PC-9 (cell line): ENCODE data around the gene TNFRSF8. TPM values are rescaled to one million over a fixed set of nuclear protein-coding genes. Genes with fewer than 3 reads are reported as not detected.

Experiments used
- BruUV-seq: library from RNA; stranded (reverse); fragments of 400-500 nt; replicated peaks from 2 replicates; lab custom pipeline; 2021; lab: Mats Ljungman, UMichigan
- CTCF ChIA-PET: fragments of 300-600 bp; sonication (Branson Sonifier 250); formaldehyde crosslinking; loops from one replicate; lab custom pipeline; 2022; ENCODE audit warnings: antibody characterized with exemption; lab: Charles Lee
- POLR2A ChIA-PET: fragments of 300-600 bp; sonication (Branson Sonifier 250); formaldehyde crosslinking; loops from one replicate; lab custom pipeline; 2022; ENCODE audit warnings: antibody characterized with exemption; ENCODE audit not compliant: unreplicated experiment; lab: Charles Lee
- DNase-seq, 2 experiments: peaks; one replicate each; pipeline versions ENCODE4 v3.0.0 to v3.0.0-alpha.2; 2015 to 2022; ENCODE audit warnings: mixed read lengths in 1 of 2
- H2AFZ ChIP-seq: fragments of 200-600 bp; sonication (generic); 2 replicates; pipeline ENCODE4 v1.8.1; 2017; ENCODE audit warnings: antibody characterized with exemption
- H3F3A ChIP-seq: fragments of 200-600 bp; sonication (generic); 2 replicates; pipeline ENCODE4 v1.8.1; 2017; ENCODE audit warnings: antibody characterized with exemption, mild to moderate bottlenecking, low read depth; ENCODE audit not compliant: insufficient read depth
- H3K27ac ChIP-seq: fragments of 200-600 bp; sonication (generic); 2 replicates; pipeline ENCODE4 v1.6.1; 2016; ENCODE audit warnings: mixed run types
- H3K27me3 ChIP-seq: fragments of 200-600 bp; sonication (generic); 2 replicates; pipeline ENCODE4 v1.6.1; 2016; ENCODE audit warnings: low read depth, mixed run types; ENCODE audit not compliant: insufficient read depth
- H3K36me3 ChIP-seq: fragments of 200-600 bp; sonication (generic); 2 replicates; pipeline ENCODE4 v1.6.1; 2016; ENCODE audit warnings: low read depth, mixed run types
- H3K4me1 ChIP-seq: fragments of 200-600 bp; sonication (generic); replicated peaks from 2 replicates; pipeline ENCODE4 v1.6.1; 2016; ENCODE audit warnings: mixed run types; ENCODE audit not compliant: insufficient read depth
- H3K4me2 ChIP-seq: fragments of 200-600 bp; sonication (generic); 2 replicates; pipeline ENCODE4 v1.6.1; 2017; ENCODE audit warnings: mixed run types
- H3K4me3 ChIP-seq: fragments of 200-600 bp; sonication (generic); 2 replicates; pipeline ENCODE4 v1.6.1; 2016; ENCODE audit warnings: mixed run types
- H3K79me2 ChIP-seq: fragments of 200-600 bp; sonication (generic); 2 replicates; pipeline ENCODE4 v1.6.1; 2017; ENCODE audit warnings: low read depth, mixed run types
- H3K9me2 ChIP-seq: fragments of 200-600 bp; sonication (generic); 2 replicates; pipeline ENCODE4 v1.8.1; 2017; ENCODE audit warnings: mild to moderate bottlenecking; ENCODE audit not compliant: insufficient read depth
- H3K9me3 ChIP-seq: fragments of 200-600 bp; sonication (generic); 2 replicates; pipeline ENCODE4 v1.8.1; 2016; ENCODE audit warnings: low read depth; ENCODE audit not compliant: insufficient read depth
- H4K20me1 ChIP-seq: fragments of 200-600 bp; sonication (generic); 2 replicates; pipeline ENCODE4 v1.8.1; 2017; ENCODE audit not compliant: insufficient read depth
- EZH2 ChIP-seq: fragments of 200-600 bp; sonication (generic); IDR thresholded peaks from 2 replicates; pipeline ENCODE4 v1.8.0; 2017; ENCODE audit warnings: antibody characterized with exemption, low read depth
- intact Hi-C: fragments of 100-400 bp; cut with micrococcal nuclease; formaldehyde crosslinking; loops from one replicate; pipeline ENCODE4 v1.10.0; 2022; ENCODE audit not compliant: unreplicated experiment
- total RNA-seq: library from RNA; stranded (reverse); gene quantifications from 2 replicates; pipeline ENCODE4 v1.2.3, GENCODE V29; 2021
- TF ChIP-seq, protein P1 (sequence below): fragments of 200-600 bp; sonication (generic); conservative IDR thresholded peaks from 2 replicates; pipeline ENCODE4 v1.6.1; 2017; ENCODE audit warnings: mixed run types, antibody characterized with exemption, mild to moderate bottlenecking, moderate library complexity

Gene TNFRSF8
- total RNA-seq, 1 experiment from 2014 or later = not detected

DNA sequence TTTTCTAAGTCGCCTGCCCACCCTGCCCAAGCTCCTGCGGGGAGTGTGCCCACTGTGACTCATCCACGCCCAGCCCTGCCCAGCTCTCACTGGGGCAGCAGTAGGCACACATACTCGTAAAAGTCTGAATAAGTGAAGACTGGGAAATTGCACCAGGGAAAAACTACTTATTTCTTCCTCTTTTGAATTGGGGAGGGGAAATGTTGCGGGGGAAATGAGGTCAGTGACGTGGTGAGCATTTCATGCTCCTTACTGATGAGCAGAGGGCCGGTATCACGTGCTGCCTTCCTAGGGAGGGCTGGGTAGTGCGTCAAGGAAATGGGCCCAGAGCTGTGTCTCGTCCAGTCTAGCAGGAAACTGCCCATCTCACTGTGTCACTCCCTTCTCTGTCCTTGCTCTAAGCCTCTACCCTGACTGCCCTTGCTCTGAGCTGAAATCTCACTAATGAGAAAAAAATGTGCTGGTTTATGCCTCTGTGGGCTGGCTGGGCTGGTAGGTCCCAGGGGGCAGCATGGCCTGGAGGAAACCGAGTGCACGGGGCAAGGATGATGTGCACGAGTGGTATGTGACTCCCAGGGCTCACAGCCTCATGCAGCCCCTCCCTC lies 90.2 kb downstream of the TNFRSF8 start:
- Histone ChIP-seq H3K79me2 (no peaks in the 10 kb centered on the region), H3F3A (peaks cover 8% of the 10 kb centered on the region; the same call in 1 of the 2 replicates), H4K20me1 (no peaks in the 10 kb centered on the region), H3K27ac (no peak overlapping the region), H3K9me3 (no peaks in the 10 kb centered on the region), H3K4me1 (peaks cover 32% of the 10 kb centered on the region), H3K4me2 (peak overlapping the region; percentile 24; the same call in 1 of the 2 replicates), H3K4me3 (no peak overlapping the region), H3K36me3 (no peaks in the 10 kb centered on the region), H3K9me2 (no peaks in the 10 kb centered on the region), H3K27me3 (no peaks in the 10 kb centered on the region), H2AFZ (no peak overlapping the region)
- BruUV-seq = no TSS peak
- intact Hi-C loops = no loop called here
- DNase-seq = no peak
- ChIA-PET CTCF (no interaction called here), POLR2A (no interaction called here)
- TF ChIP-seq EZH2 = no peak
- TF ChIP-seq, protein P1, sequence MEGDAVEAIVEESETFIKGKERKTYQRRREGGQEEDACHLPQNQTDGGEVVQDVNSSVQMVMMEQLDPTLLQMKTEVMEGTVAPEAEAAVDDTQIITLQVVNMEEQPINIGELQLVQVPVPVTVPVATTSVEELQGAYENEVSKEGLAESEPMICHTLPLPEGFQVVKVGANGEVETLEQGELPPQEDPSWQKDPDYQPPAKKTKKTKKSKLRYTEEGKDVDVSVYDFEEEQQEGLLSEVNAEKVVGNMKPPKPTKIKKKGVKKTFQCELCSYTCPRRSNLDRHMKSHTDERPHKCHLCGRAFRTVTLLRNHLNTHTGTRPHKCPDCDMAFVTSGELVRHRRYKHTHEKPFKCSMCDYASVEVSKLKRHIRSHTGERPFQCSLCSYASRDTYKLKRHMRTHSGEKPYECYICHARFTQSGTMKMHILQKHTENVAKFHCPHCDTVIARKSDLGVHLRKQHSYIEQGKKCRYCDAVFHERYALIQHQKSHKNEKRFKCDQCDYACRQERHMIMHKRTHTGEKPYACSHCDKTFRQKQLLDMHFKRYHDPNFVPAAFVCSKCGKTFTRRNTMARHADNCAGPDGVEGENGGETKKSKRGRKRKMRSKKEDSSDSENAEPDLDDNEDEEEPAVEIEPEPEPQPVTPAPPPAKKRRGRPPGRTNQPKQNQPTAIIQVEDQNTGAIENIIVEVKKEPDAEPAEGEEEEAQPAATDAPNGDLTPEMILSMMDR = no peak

DNA sequence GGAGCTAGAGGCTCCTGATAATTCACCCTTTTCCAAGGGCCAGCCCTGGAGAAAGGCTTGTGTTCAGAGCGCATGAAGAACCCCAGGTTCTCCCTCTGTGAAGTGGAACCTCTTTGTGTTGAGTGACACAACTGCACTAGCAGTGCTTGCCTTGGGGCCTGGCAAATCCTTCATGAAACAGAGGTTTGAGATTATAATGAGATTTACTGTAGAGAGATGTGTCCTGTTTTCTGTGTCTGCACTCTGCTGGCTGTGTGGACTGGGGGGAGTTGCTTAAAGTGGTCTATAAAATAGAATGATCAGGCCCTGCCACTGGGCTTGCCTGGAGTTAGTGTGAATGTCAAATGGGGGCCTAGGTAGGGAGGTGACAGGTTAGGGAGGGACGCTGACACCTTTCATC lies 92.2 kb downstream of the TNFRSF8 start:
- Histone ChIP-seq H4K20me1 (no peaks in the 10 kb centered on the region), H3K4me3 (no peak overlapping the region), H3K4me2 (no peak overlapping the region), H2AFZ (no peak overlapping the region), H3K79me2 (no peaks in the 10 kb centered on the region), H3K27ac (no peak overlapping the region), H3K36me3 (no peaks in the 10 kb centered on the region), H3K9me3 (no peaks in the 10 kb centered on the region), H3K27me3 (no peaks in the 10 kb centered on the region), H3K4me1 (peaks cover 46% of the 10 kb centered on the region), H3F3A (peaks cover 20% of the 10 kb centered on the region), H3K9me2 (no peaks in the 10 kb centered on the region)
- CTCF ChIA-PET = no interaction called here
- TF ChIP-seq, protein P1 = no peak
- no peak for TF ChIP-seq EZH2
- POLR2A ChIA-PET = no interaction called here
- intact Hi-C loops = no loop called here
- DNase-seq = no peak
- BruUV-seq = no TSS peak

DNA sequence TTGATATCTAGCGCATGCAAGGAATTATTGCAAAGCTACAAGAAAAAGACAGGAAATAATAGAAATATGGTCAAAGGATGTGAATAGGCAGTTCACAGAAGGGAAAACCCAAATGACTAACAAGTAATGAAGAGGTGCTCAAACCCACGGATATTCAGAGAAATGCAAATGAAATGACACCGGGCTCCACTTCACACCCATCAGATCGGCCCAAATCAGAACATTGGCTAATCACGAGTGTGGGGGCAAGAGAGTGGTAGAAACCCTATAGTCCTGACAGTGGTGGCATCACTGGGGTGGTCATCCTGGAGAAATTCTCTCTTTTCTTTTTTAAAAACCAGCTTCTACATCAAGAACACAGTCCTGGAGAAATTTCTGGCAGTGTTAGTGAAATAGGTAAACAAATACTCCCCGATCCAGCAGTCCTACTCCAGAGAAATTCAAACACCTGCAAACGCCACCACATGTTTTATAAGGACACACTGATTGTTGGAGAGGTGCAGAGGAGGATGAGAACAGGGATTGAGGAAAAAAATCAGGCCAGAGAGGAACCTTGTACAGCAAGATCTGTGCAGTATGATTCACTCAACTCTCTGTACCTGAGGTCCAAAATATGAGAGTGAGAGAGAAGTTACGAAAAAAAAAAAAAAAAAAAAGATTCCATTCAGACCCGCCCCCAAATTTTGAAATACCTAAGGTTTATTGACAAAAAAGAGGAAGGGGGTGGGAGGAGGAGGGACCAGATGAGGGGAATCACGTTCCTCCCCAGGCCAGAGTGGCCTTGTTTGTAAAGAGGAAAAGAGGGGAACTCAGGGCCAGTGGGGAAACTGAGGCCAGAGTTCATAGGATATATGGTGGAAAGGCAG lies 94.5 kb downstream of the TNFRSF8 start:
- POLR2A ChIA-PET = no interaction called here
- peak in 1 of 2 experiments; percentile 72 for DNase-seq
- peaks cover 68% of the 10 kb centered on the region for H3K4me1 ChIP-seq

More for the DNA sequence above, 94.5 kb downstream of the TNFRSF8 start:
- Histone ChIP-seq H3K27me3 (no peaks in the 10 kb centered on the region), H3K4me3 (no peak overlapping the region), H2AFZ (no peak overlapping the region), H3K79me2 (no peaks in the 10 kb centered on the region), H3K27ac (peak overlapping the region; percentile 49), H3K36me3 (no peaks in the 10 kb centered on the region), H4K20me1 (no peaks in the 10 kb centered on the region), H3K9me3 (no peaks in the 10 kb centered on the region), H3K4me2 (peak overlapping the region; percentile 54), H3K9me2 (no peaks in the 10 kb centered on the region), H3F3A (peaks cover 39% of the 10 kb centered on the region)
- CTCF ChIA-PET = no interaction called here
- TF ChIP-seq, protein P1 = no peak
- TF ChIP-seq EZH2 = no peak
- intact Hi-C loops = no loop called here
- no TSS peak for BruUV-seq
